Central memory CD8-positive, alpha-beta T cell (primary cell): ENCODE results near the gene WDR26.
A peak's percentile ranks its signal among the peaks of the same experiment; 100 is the strongest.
"Not testable (repeated sequence)": the region's sequence is repeated elsewhere in the genome, so short reads cannot be mapped to it uniquely, and the experiment has no call there.

Source experiments
- ATAC-seq: fragments of 150-1000 bp; cut with Tn5 transposase; replicated peaks from 2 replicates; pipeline ENCODE4 v1.10.0; 2022; ENCODE audit warnings: mild to moderate bottlenecking, moderate FRiP score, moderate number of reproducible peaks; ENCODE audit not compliant: poor library complexity, severe bottlenecking; ENCODE audit errors: extremely low read depth
- DNase-seq, 2 donors: peaks; one replicate each; pipeline ENCODE4 v3.0.0; 2021; ENCODE audit warnings: low spot score in 2 of 2
- H3K27ac Mint-ChIP-seq: one replicate; pipeline ENCODE4 v1.8.0; 2022; ENCODE audit warnings: low read depth, mild to moderate bottlenecking, moderate library complexity, mixed read lengths
- H3K27me3 Mint-ChIP-seq: one replicate; pipeline ENCODE4 v1.8.0; 2022; ENCODE audit warnings: mixed read lengths
- H3K36me3 Mint-ChIP-seq: one replicate; pipeline ENCODE4 v1.8.0; 2022; ENCODE audit warnings: mild to moderate bottlenecking, moderate library complexity, mixed read lengths; ENCODE audit not compliant: insufficient read depth
- H3K4me1 Mint-ChIP-seq: one replicate; pipeline ENCODE4 v1.8.0; 2022; ENCODE audit warnings: mixed read lengths
- H3K4me3 Mint-ChIP-seq: one replicate; pipeline ENCODE4 v1.8.0; 2022; ENCODE audit warnings: mild to moderate bottlenecking, moderate library complexity, mixed read lengths
- H3K9me3 Mint-ChIP-seq: one replicate; pipeline ENCODE4 v1.8.0; 2022; ENCODE audit warnings: mixed read lengths

Gene WDR26

DNA sequence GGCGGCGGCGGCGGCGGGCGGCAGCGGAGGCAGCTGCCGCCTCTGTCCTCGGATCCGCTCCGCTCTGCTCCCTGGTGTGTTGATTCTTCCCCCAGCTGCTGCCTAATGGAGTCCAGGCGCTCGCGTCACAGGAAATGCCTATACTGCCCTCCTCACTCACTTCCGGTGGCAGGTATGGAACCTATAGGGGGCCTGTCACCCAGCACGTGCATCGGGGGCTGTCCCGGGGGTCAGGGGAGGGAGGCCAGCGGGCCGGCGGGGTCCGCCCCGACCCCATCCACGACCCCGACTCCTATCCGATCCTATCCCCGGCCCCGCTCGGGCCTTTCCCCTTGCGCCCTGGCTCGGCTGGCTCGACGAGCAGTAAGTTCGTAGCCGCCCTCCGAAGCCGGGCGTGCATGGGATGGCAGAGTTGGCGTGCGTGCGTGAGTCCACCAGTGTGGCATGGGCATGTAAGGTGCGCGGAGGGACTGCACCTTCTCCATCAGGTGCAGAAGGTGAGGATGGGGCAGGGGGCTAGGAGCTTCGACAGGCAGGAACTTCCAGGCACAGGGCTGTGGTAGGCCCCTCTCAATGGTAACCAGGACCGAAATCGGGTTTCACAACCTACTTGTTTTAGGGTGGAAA lies at the start of gene WDR26:
Gene WDR26 (minus strand): TSS at position 107 of the 627 bp plus-strand sequence.
- peak; percentile 83 for ATAC-seq

DNA sequence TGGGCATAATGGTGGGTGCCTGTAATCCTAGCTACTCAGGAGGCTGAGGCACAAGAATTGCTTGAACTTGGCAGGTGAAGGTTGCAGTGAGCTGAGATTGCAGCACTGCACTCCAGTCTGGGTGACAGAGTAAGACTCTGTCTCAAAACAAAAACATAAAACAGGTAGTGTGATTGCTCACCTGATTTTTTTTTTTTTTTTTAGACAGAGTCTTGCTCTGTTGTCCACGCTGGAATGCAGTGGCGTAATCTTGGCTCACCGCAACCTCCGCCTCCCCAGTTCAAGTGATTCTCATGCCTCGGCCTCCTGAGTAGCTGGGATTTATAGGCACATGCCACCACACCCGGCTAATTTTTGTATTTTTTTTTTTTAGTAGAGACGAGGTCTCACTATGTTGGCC lies 48.6 kb upstream of the WDR26 start:
- H3K27me3 Mint-ChIP-seq, H3K27ac Mint-ChIP-seq, H3K36me3 Mint-ChIP-seq: not testable (repeated sequence)

More for the DNA sequence above, at the start of gene WDR26:
- Mint-ChIP-seq H3K27ac (peak within 1 kb of the TSS; percentile 82), H3K27me3 (no peaks in the 10 kb centered on the region), H3K36me3 (peaks cover 34% of the 10 kb centered on the region), H3K9me3 (no peaks in the 10 kb centered on the region), H3K4me1 (peaks cover 56% of the 10 kb centered on the region), H3K4me3 (peak within 1 kb of the TSS; percentile 84)
- peak; percentile 62 to 76 for DNase-seq

DNA sequence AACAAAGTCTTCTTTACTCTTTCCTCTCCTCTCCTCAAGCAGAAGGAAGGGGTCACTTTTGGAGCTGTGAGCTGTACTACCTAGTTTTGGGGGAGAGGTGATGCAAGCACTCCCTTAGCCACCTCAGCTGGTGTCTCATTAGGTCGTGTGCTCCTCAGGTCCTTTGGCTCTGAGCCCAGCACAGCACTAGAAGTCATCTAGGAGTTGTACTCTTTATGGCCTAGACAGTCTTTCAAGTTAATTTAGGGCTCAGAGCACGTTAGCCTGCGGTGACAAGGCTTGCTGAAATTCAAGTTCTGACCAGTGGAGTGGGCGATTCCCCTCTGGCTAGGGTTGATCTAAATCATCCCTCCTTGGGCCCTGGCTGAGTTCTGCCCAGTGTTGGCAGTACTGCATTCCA lies 48.0 kb upstream of the WDR26 start:
- Mint-ChIP-seq H3K27me3 (no peaks in the 10 kb centered on the region), H3K4me1 (no peaks in the 10 kb centered on the region)

More for the DNA sequence above, 48.6 kb upstream of the WDR26 start:
- not testable (repeated sequence) for ATAC-seq, H3K4me1 Mint-ChIP-seq, H3K4me3 Mint-ChIP-seq, H3K9me3 Mint-ChIP-seq, DNase-seq

DNA sequence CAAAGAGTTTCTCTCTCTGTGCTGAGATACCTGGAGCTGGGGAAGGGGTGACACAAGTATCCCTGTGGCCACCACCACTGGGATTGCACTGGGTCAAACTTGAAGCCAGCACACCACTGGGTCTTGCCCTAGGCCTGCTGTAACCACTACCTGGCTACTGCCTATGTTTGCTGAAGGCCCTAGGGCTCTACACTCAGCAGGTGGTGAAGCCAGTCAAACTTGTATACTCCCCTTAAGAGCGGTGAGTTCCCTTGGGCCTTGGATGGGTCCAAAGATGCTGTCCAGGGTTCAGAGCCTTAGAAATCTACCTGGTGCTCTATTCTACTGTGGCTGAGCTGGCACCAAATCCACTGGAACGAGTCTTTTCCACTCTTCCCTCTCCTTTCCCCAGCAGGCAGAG lies 47.0 kb upstream of the WDR26 start:
- Mint-ChIP-seq H3K9me3 (no peaks in the 10 kb centered on the region), H3K36me3 (peaks cover 3% of the 10 kb centered on the region), H3K27ac (no peak overlapping the region), H3K4me1 (no peaks in the 10 kb centered on the region), H3K27me3 (no peaks in the 10 kb centered on the region), H3K4me3 (no peak overlapping the region)
- no peak for ATAC-seq
- no peak for DNase-seq

More for the DNA sequence above, 48.0 kb upstream of the WDR26 start:
- Mint-ChIP-seq H3K4me3 (no peak overlapping the region), H3K9me3 (no peaks in the 10 kb centered on the region), H3K27ac (no peak overlapping the region), H3K36me3 (peaks cover 3% of the 10 kb centered on the region)
- DNase-seq (no peak), ATAC-seq (no peak)

DNA sequence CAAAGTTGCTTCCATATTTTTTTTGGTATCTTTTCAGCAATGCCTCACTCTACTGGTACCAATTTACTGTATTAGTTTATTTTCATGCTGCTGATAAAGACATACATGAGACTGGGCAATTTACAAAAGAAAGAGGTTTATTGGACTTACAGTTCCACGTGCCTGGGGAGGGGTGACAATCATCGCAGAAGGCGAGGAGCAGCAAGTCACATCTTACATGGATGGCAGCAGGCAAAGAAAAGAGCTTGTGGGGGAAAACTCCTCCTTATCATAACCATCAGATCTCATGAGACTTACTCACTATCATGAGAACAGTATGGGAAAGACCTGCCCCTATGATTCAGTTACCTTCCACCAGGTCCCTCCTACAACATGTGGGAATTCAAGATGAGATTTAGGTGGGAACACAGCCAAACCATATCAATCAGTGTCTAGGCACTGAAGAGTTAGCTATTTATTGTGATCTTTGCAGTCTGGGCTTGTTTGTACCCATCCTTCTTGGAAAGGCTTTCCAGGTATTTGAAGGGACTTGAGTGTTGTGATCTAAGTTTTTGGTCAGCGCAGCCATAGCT lies 46.4 kb upstream of the WDR26 start:
- not testable (repeated sequence) for H3K4me1 Mint-ChIP-seq, H3K4me3 Mint-ChIP-seq, H3K9me3 Mint-ChIP-seq, DNase-seq, H3K27ac Mint-ChIP-seq, H3K27me3 Mint-ChIP-seq, ATAC-seq, H3K36me3 Mint-ChIP-seq

DNA sequence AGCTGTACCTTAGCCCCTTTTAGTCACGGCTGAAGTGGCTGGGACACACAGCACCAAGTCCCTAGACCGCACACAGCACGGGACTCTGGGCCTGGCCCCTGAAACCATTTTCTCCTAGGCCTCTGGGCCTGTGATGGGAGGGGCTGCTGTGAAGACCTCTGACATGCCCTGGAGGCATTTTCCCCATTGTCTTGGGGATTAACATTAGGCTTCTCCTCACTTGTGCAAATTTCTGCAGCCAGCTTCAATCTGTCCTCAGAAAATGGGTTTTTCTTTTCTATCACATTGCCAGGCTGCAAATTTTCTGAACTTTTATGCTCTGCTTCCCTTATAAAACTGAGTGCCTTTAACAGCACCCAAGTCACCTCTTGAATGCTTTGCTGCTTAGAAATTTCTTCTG lies 45.6 kb upstream of the WDR26 start:
- not testable (repeated sequence) for DNase-seq, H3K4me1 Mint-ChIP-seq, H3K27ac Mint-ChIP-seq, H3K9me3 Mint-ChIP-seq, H3K27me3 Mint-ChIP-seq, ATAC-seq, H3K36me3 Mint-ChIP-seq, H3K4me3 Mint-ChIP-seq

DNA sequence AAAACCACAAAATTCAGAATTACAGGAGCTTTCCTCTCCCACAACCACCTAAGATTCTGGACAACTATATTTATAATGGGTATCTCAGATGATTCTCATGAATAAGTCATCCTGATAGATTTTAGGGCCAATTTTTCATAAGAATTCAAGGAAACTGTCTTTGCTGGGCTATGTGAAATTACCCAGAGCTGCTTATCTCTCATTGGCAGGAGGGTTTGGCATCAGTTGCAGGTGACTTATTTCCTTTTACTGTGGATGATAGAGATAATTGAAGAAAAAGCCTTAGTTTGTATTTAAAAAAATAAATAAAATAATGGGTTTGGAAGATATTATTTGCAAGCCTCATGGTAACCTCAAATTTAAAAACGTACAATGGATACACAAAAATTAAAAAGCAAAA lies 38.2 kb upstream of the WDR26 start:
- Mint-ChIP-seq H3K27ac (no peak overlapping the region), H3K27me3 (no peaks in the 10 kb centered on the region), H3K4me1 (no peaks in the 10 kb centered on the region), H3K9me3 (no peaks in the 10 kb centered on the region), H3K4me3 (no peak overlapping the region), H3K36me3 (no peaks in the 10 kb centered on the region)
- DNase-seq (no peak), ATAC-seq (no peak)

DNA sequence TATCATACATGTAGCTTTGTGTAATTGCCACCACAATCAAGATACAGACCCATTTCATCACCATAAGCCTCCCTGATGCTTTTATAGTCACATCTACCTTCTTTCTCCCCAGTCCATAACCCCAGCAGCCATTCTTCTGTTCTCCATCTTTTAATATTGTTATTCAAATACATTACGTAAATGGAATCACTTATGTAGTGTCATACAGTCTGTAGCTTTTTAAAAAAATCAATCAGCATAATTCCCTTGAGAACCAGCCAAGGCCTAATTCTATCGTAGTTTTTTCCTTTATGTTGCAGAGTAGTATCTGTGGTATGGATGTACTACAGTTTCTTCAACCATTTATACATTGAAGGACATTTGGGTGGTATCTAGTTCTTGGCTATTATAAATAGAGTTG lies 31.6 kb upstream of the WDR26 start:
- ATAC-seq (no peak), DNase-seq (no peak)
- Mint-ChIP-seq H3K36me3 (no peaks in the 10 kb centered on the region), H3K4me1 (peaks cover 18% of the 10 kb centered on the region), H3K9me3 (no peaks in the 10 kb centered on the region), H3K27ac (no peak overlapping the region), H3K27me3 (no peaks in the 10 kb centered on the region), H3K4me3 (no peak overlapping the region)

DNA sequence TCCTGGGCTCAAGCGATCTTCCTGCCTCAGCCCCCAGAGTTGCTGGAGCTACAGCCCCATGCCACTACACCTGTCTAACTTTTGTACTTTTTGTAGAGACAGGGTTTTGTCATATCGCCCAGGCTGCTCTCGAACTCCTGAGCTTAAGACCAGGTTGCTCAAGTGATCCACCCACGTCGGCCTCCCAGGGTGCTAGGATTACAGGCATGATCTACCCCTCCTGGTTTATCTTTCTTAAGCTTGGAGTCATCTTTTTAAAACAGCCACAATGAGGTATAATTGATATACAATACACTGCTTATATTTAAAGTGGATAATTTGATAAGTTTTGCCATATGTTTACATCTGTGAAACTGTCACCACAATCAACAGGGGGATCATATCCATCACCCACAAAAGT lies 25.4 kb upstream of the WDR26 start:
- no peak for DNase-seq
- Mint-ChIP-seq H3K27ac (no peak overlapping the region), H3K4me3 (no peak overlapping the region), H3K36me3 (peaks cover 4% of the 10 kb centered on the region), H3K9me3 (no peaks in the 10 kb centered on the region), H3K4me1 (peaks cover 11% of the 10 kb centered on the region), H3K27me3 (no peaks in the 10 kb centered on the region)
- ATAC-seq, result no peak

DNA sequence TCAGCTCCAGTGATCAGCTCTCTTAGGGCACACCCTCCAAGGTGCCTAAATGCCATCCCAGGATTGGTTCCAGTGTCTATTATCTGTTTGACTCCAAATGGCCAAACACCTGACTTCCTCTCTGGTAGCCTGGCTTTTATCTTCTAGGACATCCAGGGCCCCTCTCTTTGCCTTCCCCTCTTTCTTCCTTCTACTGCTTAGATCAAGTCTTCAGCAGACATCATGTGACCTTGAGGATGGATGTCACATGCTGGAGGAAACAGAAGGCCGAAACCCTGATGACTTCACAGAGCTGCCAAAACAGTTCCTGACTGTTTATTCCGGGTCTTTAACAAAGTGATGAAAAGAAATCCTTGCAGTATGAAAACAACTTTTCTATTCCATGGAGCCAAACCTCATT lies 24.4 kb upstream of the WDR26 start:
- ATAC-seq, result no peak
- no peak for DNase-seq
- H3K4me3 Mint-ChIP-seq, result no peak overlapping the region
- H3K27ac Mint-ChIP-seq, result no peak overlapping the region
- peaks cover 4% of the 10 kb centered on the region for H3K36me3 Mint-ChIP-seq
- no peaks in the 10 kb centered on the region for H3K9me3 Mint-ChIP-seq
- H3K27me3 Mint-ChIP-seq, result no peaks in the 10 kb centered on the region
- peaks cover 11% of the 10 kb centered on the region for H3K4me1 Mint-ChIP-seq

DNA sequence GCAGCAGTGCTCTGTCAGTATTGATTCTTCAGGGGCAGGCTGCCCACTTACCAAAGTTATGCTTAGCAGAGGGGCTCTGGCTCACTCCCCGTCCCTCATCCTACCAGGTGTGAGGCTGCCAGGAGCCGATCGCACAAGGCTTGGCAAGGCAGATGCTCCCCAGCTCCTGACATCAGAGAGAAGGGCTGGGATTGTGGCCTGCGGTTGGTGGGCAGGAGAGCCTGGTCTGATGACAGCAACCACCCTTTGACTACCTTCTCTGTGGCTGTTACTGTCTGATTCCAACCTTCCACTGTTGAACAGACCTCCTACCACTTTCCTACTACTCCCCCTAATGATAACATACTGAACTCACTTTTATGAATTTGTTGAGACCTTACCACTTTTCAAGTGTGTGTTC lies 23.7 kb upstream of the WDR26 start:
- Mint-ChIP-seq H3K36me3 (peaks cover 4% of the 10 kb centered on the region), H3K4me1 (peaks cover 11% of the 10 kb centered on the region), H3K27me3 (no peaks in the 10 kb centered on the region), H3K9me3 (no peaks in the 10 kb centered on the region), H3K4me3 (no peak overlapping the region), H3K27ac (no peak overlapping the region)
- ATAC-seq (no peak), DNase-seq (no peak)

DNA sequence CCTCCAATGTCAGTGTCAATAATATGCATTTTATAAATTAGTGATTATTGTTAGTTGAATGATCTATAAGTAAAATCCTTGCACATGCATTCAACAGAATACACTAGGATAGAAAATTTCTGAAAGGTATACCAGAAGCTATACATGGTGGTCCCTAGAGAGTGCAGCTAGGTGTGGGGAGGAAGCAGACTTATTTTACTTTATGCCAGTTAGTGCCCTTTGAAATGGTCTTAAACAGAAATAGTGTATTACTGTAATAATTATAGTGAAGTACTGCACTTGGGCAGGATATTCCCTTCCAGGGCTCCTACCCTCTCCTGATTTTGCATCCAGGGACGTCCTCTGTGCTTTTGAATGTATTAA lies 23.2 kb upstream of the WDR26 start:
- H3K9me3 Mint-ChIP-seq, result no peaks in the 10 kb centered on the region
- H3K27me3 Mint-ChIP-seq, result no peaks in the 10 kb centered on the region
- peaks cover 4% of the 10 kb centered on the region for H3K36me3 Mint-ChIP-seq
- no peak overlapping the region for H3K27ac Mint-ChIP-seq
- ATAC-seq, result no peak
- H3K4me3 Mint-ChIP-seq, result peak overlapping the region; percentile 30
- no peak for DNase-seq
- H3K4me1 Mint-ChIP-seq, result peaks cover 11% of the 10 kb centered on the region

DNA sequence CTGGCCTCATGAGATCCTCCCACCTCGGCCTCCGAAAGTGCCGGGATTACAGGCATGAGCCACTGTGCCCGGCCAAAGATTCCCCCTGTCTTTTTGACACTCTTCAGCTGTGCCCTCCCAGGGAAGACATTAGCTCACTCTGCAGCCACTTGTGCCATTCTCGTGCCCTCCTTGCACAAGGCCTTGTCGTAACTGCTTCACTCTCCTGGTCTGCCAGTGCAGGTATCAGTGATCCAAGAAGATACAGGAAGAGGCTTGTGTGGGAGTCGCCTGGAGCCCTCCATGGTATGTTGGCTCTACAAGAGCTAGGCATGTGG lies 22.0 kb upstream of the WDR26 start:
- Mint-ChIP-seq H3K4me3 (peak overlapping the region; percentile 3), H3K9me3 (no peaks in the 10 kb centered on the region), H3K27me3 (no peaks in the 10 kb centered on the region), H3K36me3 (peaks cover 4% of the 10 kb centered on the region), H3K27ac (peak overlapping the region; percentile 58), H3K4me1 (peaks cover 11% of the 10 kb centered on the region)
- no peak for ATAC-seq
- DNase-seq, result no peak
